Liver (tissue), 2 donors: ENCODE results near the gene UROC1.

ENCODE experiments used
- CTCF ChIP-seq: fragments of 150-350 bp; IDR thresholded peaks from 2 replicates; pipeline ENCODE4 v1.5.1; 2017; ENCODE audit warnings: improper control_type of control experiment, low read depth, low read length; ENCODE audit not compliant: missing input control
- ZBTB33 ChIP-seq: IDR thresholded peaks from 2 replicates; pipeline ENCODE4 v1.6.1; 2016; ENCODE audit warnings: antibody characterized with exemption
- donor health status: healthy.

GRCh38 chr3:126452213-126452612 is 65.4 kb downstream of the UROC1 start:
- no peak for TF ChIP-seq ZBTB33
- TF ChIP-seq CTCF = no peak
